Activated CD4-positive, alpha-beta T cell treated with anti-CD3 and anti-CD28 coated beads, Interleukin-2, Interleukin-4, amounts not matched to agents 100 ng/mL and 50 ng/mL, durations not matched to agents 16 hours and 8 hours (primary cell): ENCODE data around the gene RBM14.
"Not testable (repeated sequence)": the region's sequence is repeated elsewhere in the genome, so short reads cannot be mapped to it uniquely, and the experiment has no call there.

Experiments used
- DNase-seq: peaks from one replicate; pipeline ENCODE4 v3.0.0-alpha.2; 2020; ENCODE audit warnings: low spot score

RBM14 gene

DNA sequence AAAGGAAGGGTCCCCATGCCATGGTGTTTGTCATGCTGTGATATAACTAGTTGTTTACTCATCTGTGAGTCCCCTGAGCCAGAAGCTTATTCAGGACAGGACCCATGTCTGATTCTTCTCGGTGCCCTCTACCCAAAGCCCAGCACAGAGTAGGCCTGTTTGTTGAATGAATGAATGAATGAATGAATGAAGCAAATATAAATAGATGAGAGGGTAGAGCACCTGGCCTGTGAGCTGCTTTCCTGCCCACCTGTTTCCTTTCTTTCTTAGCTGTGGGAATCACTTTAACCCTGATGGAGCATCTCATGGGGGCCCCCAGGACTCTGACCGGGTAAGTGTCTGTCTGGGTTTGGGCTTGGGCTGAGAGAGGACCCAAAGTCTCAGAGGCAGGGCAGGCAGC is 16.2 kb upstream of the RBM14 start:
- DNase-seq: no peak

DNA sequence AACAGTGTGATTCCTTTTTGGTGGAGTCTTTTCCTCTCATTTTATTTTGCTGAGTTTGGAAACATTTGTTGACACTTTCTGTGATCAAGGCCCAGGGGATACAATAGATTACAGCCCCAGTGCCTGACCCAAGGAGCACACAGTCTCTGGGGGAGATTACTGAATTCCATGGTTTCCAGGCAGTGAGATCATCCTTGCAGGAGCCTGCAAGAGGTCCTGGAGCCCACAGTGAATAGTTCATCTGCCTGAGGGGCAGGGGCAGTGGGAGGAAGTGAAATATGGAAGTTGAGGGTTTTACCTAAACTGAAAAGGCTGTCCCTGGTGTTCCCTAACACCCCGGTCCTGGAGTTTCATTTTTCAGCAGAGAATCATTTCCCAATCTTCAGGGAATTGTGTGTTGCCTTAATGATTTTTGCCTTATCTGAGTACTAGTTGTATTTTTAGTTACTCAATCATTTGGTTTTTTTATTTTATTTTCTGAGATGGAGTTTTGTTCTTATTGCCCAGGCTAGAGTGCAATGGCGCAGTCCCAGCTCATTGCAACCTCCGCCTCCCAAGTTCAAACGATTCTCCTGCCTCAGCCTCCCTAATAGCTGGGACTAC is 15.7 kb upstream of the RBM14 start:
- no peak for DNase-seq

GRCh38 chr11:66603072-66603471 is 13.4 kb upstream of the RBM14 start:
- DNase-seq: no peak

DNA sequence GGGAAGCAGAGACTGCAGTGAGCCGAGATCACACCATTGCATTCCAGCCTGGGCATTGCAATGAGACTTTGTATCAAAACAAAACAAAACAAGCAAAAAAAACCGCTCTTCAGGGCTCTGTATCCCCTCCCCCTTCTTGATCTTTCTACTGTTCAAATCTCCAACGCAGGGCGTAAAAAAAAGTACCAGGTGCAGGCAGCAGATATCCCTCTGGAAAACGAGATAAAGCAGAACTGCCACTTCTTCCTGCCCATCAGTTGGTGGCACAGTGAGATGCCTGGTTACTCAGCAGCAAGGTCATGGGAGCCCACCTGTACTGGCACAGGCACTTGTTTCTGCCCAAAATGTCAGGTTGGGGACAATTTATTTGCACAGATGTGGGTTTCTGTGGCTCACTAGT is 12.3 kb upstream of the RBM14 start:
- DNase-seq: no peak

- DNase-seq: not testable (repeated sequence)
Measured at GRCh38 chr11:66606608-66607007, 9.8 kb upstream of the RBM14 start.

DNA sequence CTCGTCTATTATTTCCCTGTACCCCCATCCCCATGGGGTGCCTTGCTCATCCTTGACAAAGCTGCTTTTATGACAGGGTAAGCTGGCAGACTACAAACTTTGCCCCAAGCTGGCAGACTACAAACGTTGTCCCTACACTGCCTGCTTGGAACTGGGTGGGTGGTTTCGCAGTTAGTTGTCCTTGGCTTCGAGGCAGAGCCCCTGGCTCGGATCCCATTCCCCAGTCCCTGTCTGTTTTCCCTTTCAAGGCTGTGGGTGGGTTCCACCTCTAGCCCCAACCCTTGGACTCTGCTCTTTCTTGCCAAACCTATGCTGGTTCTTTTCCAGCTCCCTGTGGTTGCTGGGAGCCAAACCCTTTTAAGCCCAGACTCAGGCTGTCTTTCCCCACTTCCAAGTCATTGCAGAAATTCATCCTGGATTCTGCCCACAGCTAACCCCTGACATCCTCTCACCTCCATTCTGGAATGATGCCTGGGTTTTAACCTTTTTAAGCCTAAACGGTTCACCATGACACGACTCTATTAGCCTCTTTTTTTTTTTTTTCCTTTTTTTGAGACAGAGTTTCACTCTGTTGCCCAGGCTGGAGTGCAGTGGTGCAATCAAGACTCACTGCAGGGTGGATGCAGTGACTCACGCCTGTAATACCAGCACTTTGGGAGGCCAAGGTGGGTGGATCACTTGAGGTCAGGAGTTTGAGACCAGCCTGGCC is 9.2 kb upstream of the RBM14 start:
- no peak for DNase-seq

GRCh38 chr11:66609721-66610617 is 6.5 kb upstream of the RBM14 start:
- DNase-seq: no peak

DNA sequence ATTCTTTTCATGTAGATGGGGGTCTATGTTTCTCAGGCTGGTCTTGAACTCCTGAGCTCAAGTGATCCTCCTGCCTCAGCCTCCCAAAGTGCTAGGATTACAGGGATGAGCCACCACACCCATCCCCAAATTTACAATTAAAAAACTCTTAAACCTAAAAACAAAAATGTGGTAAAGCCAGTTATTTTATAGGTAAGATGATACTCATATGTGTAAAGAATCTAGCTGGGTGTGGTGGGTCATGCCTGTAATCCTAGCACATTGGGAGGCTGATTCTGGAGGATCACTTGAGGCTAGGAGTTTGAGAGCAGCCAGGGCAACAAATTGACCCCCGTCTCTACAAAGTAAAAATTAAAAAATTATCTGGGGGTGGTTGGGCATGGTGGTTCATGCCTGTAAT is 4.0 kb upstream of the RBM14 start:
- DNase-seq: no peak

- no peak for DNase-seq
Measured at GRCh38 chr11:66614073-66614472, 2.4 kb upstream of the RBM14 start.

GRCh38 chr11:66617155-66617834 is 865 bp downstream of the RBM14 start:
- no peak for DNase-seq

GRCh38 chr11:66619080-66619554 is 2.7 kb downstream of the RBM14 start:
- DNase-seq: peak; percentile 58

DNA sequence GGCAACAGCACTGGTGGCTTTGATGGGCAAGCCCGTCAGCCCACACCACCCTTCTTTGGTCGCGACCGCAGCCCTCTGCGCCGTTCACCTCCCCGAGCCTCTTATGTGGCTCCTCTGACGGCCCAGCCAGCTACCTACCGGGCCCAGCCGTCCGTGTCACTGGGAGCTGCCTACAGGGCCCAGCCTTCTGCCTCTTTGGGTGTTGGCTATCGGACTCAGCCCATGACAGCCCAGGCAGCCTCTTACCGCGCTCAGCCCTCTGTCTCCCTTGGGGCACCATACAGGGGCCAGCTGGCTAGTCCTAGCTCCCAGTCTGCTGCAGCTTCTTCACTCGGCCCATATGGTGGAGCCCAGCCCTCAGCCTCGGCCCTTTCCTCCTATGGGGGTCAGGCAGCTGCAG is 8.0 kb downstream of the RBM14 start:
- DNase-seq: no peak

DNA sequence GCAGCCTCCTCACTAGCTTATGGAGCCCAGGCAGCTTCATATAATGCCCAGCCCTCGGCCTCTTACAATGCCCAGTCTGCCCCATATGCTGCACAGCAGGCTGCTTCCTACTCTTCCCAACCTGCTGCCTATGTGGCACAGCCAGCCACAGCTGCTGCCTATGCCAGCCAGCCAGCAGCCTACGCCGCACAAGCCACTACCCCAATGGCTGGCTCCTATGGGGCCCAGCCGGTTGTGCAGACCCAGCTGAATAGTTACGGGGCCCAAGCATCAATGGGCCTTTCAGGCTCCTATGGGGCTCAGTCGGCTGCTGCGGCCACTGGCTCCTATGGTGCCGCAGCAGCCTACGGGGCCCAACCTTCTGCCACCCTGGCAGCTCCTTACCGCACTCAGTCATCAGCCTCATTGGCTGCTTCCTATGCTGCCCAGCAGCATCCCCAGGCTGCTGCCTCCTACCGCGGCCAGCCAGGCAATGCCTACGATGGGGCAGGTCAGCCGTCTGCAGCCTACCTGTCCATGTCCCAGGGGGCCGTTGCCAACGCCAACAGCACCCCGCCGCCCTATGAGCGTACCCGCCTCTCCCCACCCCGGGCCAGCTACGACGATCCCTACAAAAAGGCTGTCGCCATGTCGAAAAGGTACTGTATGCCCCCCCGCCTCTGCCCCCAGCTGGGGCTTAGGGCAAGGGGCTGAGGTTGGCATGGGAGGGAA is 8.8 kb downstream of the RBM14 start:
- no peak for DNase-seq

- no peak for DNase-seq
Measured at GRCh38 chr11:66625752-66626149, 9.3 kb downstream of the RBM14 start.

DNA sequence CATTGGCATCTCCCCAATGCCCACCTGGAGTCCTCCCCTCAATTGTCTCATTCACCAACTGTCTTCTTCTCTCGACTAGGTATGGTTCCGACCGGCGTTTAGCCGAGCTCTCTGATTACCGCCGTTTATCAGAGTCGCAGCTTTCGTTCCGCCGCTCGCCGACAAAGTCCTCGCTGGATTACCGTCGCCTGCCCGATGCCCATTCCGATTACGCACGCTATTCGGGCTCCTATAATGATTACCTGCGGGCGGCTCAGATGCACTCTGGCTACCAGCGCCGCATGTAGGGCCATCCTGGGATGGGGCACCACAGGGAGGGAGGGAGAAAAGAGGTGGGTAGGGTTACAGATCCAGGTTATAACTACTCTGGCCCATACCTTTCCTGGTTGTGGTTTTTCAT is 10.0 kb downstream of the RBM14 start:
- DNase-seq: no peak

DNA sequence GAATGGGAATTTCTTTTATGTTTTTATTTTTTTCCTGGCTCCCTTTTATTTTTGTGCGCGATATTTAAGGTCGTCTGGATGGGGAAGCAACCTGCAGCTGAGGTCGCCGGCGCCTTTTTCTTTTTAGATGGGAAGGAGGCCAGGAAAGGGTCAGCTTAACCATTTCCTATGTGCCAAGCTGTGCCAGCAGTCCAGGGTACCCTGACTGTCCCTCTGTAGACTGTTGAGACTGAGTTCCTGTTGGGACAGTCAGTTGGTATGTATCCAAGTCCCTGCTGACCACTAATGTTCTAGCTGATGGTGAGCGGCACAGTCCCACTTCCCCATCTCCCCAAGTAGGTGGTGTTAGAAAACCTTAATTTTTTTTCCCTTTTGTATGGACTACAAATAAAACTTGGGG is 10.5 kb downstream of the RBM14 start:
- DNase-seq: no peak

DNA sequence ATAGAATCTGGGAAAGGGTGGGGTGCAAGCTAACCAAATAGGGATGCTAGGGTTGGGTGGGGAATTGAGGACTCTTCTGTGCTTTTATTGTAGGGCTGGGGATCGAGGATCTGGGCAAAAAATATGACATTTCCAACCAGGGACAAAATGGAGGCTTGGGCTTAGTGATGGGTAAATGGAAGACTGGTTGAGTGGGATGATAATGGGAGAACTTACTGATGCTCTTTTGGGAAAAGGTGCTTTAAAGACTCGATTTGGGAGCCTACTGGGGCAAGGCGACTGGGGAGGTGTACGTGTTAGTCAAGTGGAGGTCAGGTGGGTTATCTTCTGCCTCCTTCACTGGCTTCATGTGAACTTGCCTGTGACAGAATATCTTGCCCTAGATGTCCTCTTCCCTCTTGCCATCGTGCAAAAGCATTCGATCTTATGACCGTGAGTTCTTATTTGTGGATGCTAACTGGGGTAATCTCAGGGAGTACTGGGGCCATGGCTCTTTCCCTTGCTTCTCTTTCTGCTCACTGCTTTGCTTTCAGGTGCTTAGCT is 11.7 kb downstream of the RBM14 start:
- no peak for DNase-seq

DNA sequence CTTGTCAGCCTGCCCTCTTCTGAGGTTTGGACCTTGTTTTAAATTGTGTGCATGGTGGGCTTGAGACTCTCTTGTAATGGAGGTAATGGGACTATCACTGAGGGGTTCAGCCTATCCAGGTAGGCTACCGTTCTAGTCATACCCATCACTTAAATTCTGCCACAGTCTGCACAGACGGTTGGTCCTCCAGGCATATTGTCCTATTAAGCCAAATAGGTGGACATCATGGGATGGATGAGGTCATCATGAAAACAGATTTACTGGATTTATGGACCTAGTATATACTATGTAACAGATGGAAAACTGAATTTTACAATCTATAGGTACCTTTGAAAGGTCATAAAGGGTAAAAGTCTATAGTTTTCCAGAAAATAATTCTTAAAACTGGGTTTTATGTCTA is 12.9 kb downstream of the RBM14 start:
- DNase-seq: no peak

DNA sequence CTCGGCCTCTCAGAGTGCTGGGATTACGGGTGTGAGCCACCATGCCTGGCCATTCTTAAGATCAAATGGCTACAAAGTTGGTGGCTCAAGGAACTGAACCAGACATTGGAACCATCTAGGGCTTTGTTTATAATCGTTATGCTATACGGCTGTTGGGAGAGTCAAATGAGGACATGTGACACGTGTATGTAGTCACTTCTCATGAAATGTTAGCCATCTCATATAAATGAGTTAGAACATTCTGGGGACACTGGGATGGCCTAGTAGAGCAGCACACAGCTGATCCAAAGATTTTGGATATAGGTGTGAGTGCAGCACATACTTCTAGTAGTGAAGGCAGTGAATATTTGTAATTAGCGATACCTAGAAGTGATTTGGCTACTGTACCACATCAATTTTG is 15.5 kb downstream of the RBM14 start:
- DNase-seq: no peak

DNA sequence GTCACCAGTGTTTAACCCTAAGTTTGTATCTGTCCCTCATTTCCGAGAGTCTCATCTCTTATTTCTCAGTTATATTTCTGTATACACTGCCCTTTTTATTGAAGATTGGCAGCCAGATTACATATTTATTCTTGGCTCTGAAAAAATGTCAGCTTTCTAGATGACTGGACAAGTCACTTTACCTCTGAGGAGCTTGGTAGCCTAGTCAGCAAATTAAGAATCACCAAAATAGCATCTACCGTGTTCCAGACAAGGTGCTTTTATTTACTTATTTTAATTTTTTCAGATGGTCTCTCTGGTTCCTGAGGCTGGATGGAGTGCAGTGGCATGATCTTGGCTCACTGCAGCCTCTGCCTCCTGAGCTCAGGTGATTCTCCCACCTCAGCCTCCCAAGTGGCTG is 16.5 kb downstream of the RBM14 start:
- no peak for DNase-seq

GRCh38 chr11:66636411-66636810 is 20.0 kb downstream of the RBM14 start:
- no peak for DNase-seq
